Measurements from ENCODE around the gene NUFIP2. TPM values are rescaled to one million over a fixed set of nuclear protein-coding genes. Genes with fewer than 3 reads are reported as not detected.
A peak's percentile ranks its signal among the peaks of the same experiment; 100 is the strongest.

NUFIP2 gene
- total and polyA plus RNA-seq, 4 donors: 5.0 to 52.9 (median 29.8) TPM

DNA sequence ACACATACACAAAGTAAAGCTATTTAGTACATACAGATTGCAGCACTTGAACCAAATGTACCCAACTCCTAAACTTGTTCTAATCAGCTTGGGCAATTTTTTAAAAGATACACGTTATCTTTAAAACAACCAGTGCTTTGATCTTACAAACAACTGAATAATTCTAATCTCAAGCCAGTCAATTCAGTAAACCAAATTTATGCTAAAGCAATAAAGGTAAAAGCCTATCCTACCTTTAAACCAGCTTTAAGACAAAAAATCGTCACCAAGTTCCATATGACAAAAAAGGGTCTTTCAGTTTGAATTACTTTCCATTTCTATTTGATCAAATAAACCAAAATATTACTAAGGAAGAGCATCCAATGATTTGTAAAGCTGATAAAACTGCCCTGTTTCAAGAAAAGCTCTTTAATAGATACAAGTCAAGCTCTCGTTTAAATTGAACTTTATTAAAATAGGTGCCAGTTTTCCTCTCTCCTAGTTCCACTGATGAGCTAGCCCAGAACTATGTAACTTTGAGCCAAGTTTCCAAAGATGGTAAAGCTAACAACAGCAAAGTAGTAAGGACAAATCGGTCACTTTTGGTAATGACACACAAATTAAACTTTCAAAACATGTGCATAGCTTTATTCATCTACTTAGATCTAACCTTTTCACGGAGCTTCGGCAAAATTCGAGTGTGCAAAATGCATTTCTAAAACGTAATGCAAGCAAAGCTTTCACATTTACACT, 37.0 kb downstream of the NUFIP2 start:
- H3K27ac ChIP-seq (ENCODE audit: low read depth in 1 of 2, low read length in 2 of 2): no peak overlapping the region
- peaks cover 2 to 4% of the 10 kb centered on the region in 2 donors for H3K4me1 ChIP-seq (ENCODE audit: control insufficient read depth in 1 of 2, insufficient read depth in 2 of 2, low read length in 2 of 2)
- H3K36me3 ChIP-seq (ENCODE audit: control insufficient read depth in 1 of 2, insufficient read depth in 2 of 2, low read length in 1 of 2): no peaks in the 10 kb centered on the region
- intact Hi-C loops (cut with DNase I): loop anchor here in 1 of 2 donors (5.0 kb wide), 1 partner anchor 35 kb away; the partner anchor contains the start of gene NUFIP2
- H3K4me3 ChIP-seq (ENCODE audit: low read length in 2 of 2): no peak overlapping the region
- DNase-seq (no peak), ATAC-seq (ENCODE audit: low FRiP score) (no peak)
- H3K9me3 ChIP-seq (ENCODE audit: control insufficient read depth, low read length): no peaks in the 10 kb centered on the region
- no peaks in the 10 kb centered on the region for H3K27me3 ChIP-seq (ENCODE audit: control insufficient read depth in 1 of 2, insufficient read depth in 2 of 2, low read length in 1 of 2)
- WGBS, 2 donors: 9 to 10% methylated on average over 8 of the region's 8 CpGs

DNA sequence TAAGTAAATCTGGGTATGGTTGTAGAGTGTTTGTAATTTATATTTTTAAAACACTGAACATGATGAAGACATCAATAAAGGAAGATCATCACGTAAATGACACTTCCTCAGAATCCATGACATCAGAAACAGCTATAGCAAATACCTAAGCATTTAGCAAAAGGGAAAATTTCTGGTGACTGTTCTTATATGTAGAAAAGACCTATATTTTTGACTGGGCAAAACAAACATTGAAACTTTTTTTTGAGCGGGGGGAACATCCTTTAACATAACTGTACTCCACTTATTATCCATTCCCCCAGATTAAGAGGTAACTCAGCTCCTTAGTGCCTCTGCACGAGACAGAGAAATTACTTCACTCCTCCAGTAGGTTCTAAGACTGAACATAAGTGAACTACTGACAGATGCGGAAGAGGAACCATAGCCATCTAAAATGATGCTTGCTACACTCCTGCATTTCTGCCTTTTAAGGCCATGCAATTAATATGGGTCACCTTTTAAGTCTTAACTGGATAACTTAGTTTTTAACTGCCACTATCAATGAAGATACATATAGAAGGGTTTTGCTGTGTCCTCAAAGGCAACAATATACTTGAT, 37.9 kb downstream of the NUFIP2 start:
- ATAC-seq (ENCODE audit: low FRiP score): no peak
- H3K27ac ChIP-seq (ENCODE audit: low read depth in 1 of 2, low read length in 2 of 2): no peak overlapping the region
- WGBS, 2 donors: 61 to 64% methylated on average over 4 of the region's 4 CpGs

DNA sequence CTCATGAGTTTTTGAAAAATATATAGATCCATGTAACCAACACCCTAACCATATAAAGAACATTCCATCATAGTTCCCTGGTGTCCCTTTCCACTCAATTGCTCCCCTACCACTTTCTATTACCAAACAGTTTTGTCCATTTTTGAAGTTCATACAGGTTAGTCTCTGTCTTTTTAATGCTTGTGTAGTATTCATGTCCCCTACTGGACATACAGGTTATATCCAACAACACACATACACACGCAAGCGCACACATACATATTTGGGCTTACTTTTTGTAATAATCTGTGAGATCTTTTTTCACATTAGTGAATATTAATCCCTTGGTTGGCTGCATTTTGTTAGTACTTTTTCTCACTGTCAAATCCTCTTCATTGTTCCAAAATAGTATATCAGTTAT, 40.9 kb downstream of the NUFIP2 start:
- Histone ChIP-seq H3K9me3 (ENCODE audit: control insufficient read depth, low read length) (no peaks in the 10 kb centered on the region), H3K27me3 (ENCODE audit: control insufficient read depth in 1 of 2, insufficient read depth in 2 of 2, low read length in 1 of 2) (no peaks in the 10 kb centered on the region), H3K36me3 (ENCODE audit: control insufficient read depth in 1 of 2, insufficient read depth in 2 of 2, low read length in 1 of 2) (no peaks in the 10 kb centered on the region), H3K27ac (ENCODE audit: low read depth in 1 of 2, low read length in 2 of 2) (no peak overlapping the region), H3K4me1 (ENCODE audit: control insufficient read depth in 1 of 2, insufficient read depth in 2 of 2, low read length in 2 of 2) (peaks cover 2 to 4% of the 10 kb centered on the region in 2 donors), H3K4me3 (ENCODE audit: low read length in 2 of 2) (no peak overlapping the region)
- no peak for DNase-seq
- intact Hi-C loops (cut with DNase I): loop anchor here in 1 of 2 donors (5.0 kb wide), 1 partner anchor 39 kb away; the partner anchor contains the start of gene NUFIP2
- no peak for ATAC-seq (ENCODE audit: low FRiP score)
- WGBS, 2 donors: 87 to 91% methylated on average over 2 of the region's 2 CpGs

More for the DNA sequence above, 37.9 kb downstream of the NUFIP2 start:
- Histone ChIP-seq H3K27me3 (ENCODE audit: control insufficient read depth in 1 of 2, insufficient read depth in 2 of 2, low read length in 1 of 2) (no peaks in the 10 kb centered on the region), H3K9me3 (ENCODE audit: control insufficient read depth, low read length) (no peaks in the 10 kb centered on the region), H3K4me1 (ENCODE audit: control insufficient read depth in 1 of 2, insufficient read depth in 2 of 2, low read length in 2 of 2) (peaks cover 2 to 4% of the 10 kb centered on the region in 2 donors), H3K4me3 (ENCODE audit: low read length in 2 of 2) (no peak overlapping the region), H3K36me3 (ENCODE audit: control insufficient read depth in 1 of 2, insufficient read depth in 2 of 2, low read length in 1 of 2) (no peaks in the 10 kb centered on the region)
- DNase-seq: no peak
- intact Hi-C loops (cut with DNase I): loop anchor here in 1 of 2 donors (5.0 kb wide), 1 partner anchor 36 kb away; the partner anchor contains the start of gene NUFIP2

DNA sequence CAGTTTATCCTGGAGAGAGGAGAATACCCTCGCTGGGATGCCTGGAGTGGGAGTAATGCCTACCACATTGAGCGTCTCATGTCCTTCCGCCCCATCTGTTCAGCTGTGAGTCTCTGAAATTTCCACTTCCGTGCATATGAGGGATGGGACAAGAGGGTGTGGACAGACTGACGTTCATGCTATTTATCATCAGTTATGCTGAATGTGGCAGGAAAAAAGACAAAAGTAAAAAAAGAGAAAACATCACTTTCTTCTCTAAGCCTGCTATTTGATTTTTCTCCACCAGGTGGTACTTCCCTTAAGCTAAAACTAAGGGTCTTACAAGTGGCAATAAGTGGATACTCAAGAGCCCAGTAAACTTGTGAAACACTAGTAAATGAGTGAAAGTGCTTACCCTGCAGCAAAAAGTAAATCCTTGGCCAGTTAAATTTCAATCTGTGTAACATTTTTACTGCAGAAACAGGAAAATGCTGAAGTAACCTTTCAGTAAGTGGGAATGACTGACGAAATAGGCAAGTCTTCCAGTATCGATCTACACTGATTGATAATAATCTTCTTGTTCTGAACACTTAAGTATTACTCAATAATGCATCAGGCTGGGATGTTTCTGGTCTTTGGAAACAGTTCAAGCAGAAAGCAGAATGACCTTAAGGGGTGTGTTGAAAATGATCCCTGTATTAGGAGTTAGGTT, 41.7 kb downstream of the NUFIP2 start:
- ATAC-seq (ENCODE audit: low FRiP score) (no peak), DNase-seq (no peak)
- Histone ChIP-seq H3K27me3 (ENCODE audit: control insufficient read depth in 1 of 2, insufficient read depth in 2 of 2, low read length in 1 of 2) (no peaks in the 10 kb centered on the region), H3K4me3 (ENCODE audit: low read length in 2 of 2) (no peak overlapping the region), H3K27ac (ENCODE audit: low read depth in 1 of 2, low read length in 2 of 2) (peak overlapping the region; percentile 9 to 71), H3K9me3 (ENCODE audit: control insufficient read depth, low read length) (no peaks in the 10 kb centered on the region), H3K36me3 (ENCODE audit: control insufficient read depth in 1 of 2, insufficient read depth in 2 of 2, low read length in 1 of 2) (no peaks in the 10 kb centered on the region), H3K4me1 (ENCODE audit: control insufficient read depth in 1 of 2, insufficient read depth in 2 of 2, low read length in 2 of 2) (peaks cover 2 to 4% of the 10 kb centered on the region in 2 donors)
- intact Hi-C loops (cut with DNase I): loop anchor here in 1 of 2 donors (5.0 kb wide), 1 partner anchor 40 kb away; the partner anchor contains the start of gene NUFIP2
- 63 to 66% methylated on average over 7 of the region's 7 CpGs for WGBS, 2 donors

DNA sequence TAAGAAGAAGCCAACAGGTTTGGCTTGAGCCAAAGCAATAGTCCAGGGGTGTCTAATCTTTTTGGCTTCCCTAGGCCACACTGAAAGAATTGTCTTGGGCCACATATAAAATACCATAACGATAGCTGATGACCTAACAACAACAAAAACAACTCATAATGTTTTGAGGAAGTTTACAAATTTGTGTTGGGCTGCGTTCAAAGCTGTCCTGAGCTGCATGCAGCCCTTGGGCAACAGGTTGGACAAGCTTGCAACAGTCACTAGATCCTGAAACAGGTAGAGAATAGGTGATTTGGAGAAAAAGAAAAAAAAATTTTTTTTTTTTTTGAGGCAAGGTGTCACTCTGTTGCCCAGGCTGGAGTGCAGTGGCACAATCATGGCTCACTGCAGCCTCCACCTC, 42.8 kb downstream of the NUFIP2 start:
- H3K27me3 ChIP-seq (ENCODE audit: control insufficient read depth in 1 of 2, insufficient read depth in 2 of 2, low read length in 1 of 2): no peaks in the 10 kb centered on the region
- 53 to 61% methylated on average over 2 of the region's 2 CpGs for WGBS, 2 donors
- no peaks in the 10 kb centered on the region for H3K9me3 ChIP-seq (ENCODE audit: control insufficient read depth, low read length)
- H3K36me3 ChIP-seq (ENCODE audit: control insufficient read depth in 1 of 2, insufficient read depth in 2 of 2, low read length in 1 of 2): no peaks in the 10 kb centered on the region
- H3K27ac ChIP-seq (ENCODE audit: low read depth in 1 of 2, low read length in 2 of 2): no peak overlapping the region
- no peak overlapping the region for H3K4me3 ChIP-seq (ENCODE audit: low read length in 2 of 2)
- H3K4me1 ChIP-seq (ENCODE audit: control insufficient read depth in 1 of 2, insufficient read depth in 2 of 2, low read length in 2 of 2): peaks cover 2 to 4% of the 10 kb centered on the region in 2 donors
- intact Hi-C loops (cut with DNase I): loop anchor here in 1 of 2 donors (5.0 kb wide), 1 partner anchor 41 kb away; the partner anchor contains the start of gene NUFIP2
- DNase-seq (no peak), ATAC-seq (ENCODE audit: low FRiP score) (no peak)

DNA sequence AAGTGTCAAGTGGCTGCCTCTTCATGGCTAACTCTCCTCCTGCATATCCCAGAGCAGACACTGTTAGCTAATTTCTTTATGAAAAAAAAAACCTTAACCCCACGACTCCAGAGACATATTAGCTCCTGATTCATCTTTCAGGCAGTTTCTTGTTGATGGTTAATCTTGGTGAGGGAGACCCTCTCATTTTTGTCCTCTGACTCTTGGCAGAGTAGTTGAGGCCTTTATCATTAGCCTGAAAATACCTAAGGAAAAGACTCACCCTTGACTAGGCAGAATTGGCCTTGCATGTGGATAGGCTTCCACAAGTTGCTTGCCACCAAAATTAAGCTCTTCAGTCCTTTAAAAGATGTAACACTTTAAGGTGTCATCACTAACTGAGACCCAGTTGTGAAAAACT, 43.3 kb downstream of the NUFIP2 start:
- H3K4me3 ChIP-seq (ENCODE audit: low read length in 2 of 2): no peak overlapping the region
- intact Hi-C loops (cut with DNase I): loop anchor here in 1 of 2 donors (5.0 kb wide), 1 partner anchor 42 kb away; the partner anchor contains the start of gene NUFIP2
- no peaks in the 10 kb centered on the region for H3K9me3 ChIP-seq (ENCODE audit: control insufficient read depth, low read length)
- no peaks in the 10 kb centered on the region for H3K36me3 ChIP-seq (ENCODE audit: control insufficient read depth in 1 of 2, insufficient read depth in 2 of 2, low read length in 1 of 2)
- WGBS, 2 donors: 79 to 88% methylated on average over 1 of the region's 1 CpG
- DNase-seq (no peak), ATAC-seq (ENCODE audit: low FRiP score) (no peak)
- H3K4me1 ChIP-seq (ENCODE audit: control insufficient read depth in 1 of 2, insufficient read depth in 2 of 2, low read length in 2 of 2): peaks cover 2 to 4% of the 10 kb centered on the region in 2 donors
- no peaks in the 10 kb centered on the region for H3K27me3 ChIP-seq (ENCODE audit: control insufficient read depth in 1 of 2, insufficient read depth in 2 of 2, low read length in 1 of 2)
- H3K27ac ChIP-seq (ENCODE audit: low read depth in 1 of 2, low read length in 2 of 2): no peak overlapping the region

DNA sequence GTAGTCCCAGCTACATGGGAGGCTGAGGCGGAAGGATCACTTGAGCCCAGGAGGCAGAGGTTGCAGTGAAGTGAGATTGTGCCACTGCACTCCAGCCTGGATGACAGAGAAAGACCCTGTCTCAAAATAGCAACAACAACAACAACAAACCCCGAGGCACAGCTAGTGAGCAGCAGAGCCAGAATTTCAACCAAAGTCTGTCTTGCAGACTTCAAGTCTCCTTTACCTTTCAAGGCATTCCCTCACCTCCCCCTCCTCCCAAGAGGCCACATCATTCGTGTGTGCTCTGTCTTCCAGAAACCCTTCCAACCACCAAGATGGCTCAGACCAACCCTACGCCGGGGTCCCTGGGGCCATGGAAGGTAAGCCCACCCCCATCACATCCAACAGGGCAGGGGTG, 45.1 kb downstream of the NUFIP2 start:
- Histone ChIP-seq H3K27ac (ENCODE audit: low read depth in 1 of 2, low read length in 2 of 2) (no peak overlapping the region), H3K9me3 (ENCODE audit: control insufficient read depth, low read length) (no peaks in the 10 kb centered on the region), H3K4me3 (ENCODE audit: low read length in 2 of 2) (no peak overlapping the region), H3K27me3 (ENCODE audit: control insufficient read depth in 1 of 2, insufficient read depth in 2 of 2, low read length in 1 of 2) (no peaks in the 10 kb centered on the region), H3K4me1 (ENCODE audit: control insufficient read depth in 1 of 2, insufficient read depth in 2 of 2, low read length in 2 of 2) (peaks cover 0 to 4% of the 10 kb centered on the region in 2 donors), H3K36me3 (ENCODE audit: control insufficient read depth in 1 of 2, insufficient read depth in 2 of 2, low read length in 1 of 2) (no peaks in the 10 kb centered on the region)
- DNase-seq (no peak), ATAC-seq (ENCODE audit: low FRiP score) (no peak)
- intact Hi-C loops (cut with DNase I): no loop called here
- WGBS, 2 donors: 66 to 67% methylated on average over 5 of the region's 5 CpGs

DNA sequence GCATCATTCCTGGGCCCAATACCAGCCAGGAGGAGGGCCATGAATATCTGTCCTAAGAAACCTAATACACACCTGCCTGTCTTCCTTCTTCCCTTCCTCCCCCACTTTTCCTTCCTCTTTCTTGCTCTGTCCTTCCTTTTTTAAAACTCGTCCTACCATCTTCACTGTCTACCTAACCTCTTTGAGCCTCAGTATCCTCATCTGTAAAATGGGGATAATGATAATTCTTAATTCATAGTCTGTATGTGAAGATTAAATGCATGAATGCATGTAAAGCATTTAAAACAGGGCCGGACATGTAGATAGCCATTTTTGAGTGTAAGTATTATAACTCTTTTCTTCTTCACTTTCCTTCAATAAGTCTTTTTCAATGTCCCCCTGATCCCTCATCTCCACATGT, 46.7 kb downstream of the NUFIP2 start:
- no peaks in the 10 kb centered on the region for H3K27me3 ChIP-seq (ENCODE audit: control insufficient read depth in 1 of 2, insufficient read depth in 2 of 2, low read length in 1 of 2)

More for the DNA sequence above, 46.7 kb downstream of the NUFIP2 start:
- Histone ChIP-seq H3K4me1 (ENCODE audit: control insufficient read depth in 1 of 2, insufficient read depth in 2 of 2, low read length in 2 of 2) (no peaks in the 10 kb centered on the region), H3K9me3 (ENCODE audit: control insufficient read depth, low read length) (no peaks in the 10 kb centered on the region), H3K36me3 (ENCODE audit: control insufficient read depth in 1 of 2, insufficient read depth in 2 of 2, low read length in 1 of 2) (no peaks in the 10 kb centered on the region), H3K27ac (ENCODE audit: low read depth in 1 of 2, low read length in 2 of 2) (no peak overlapping the region), H3K4me3 (ENCODE audit: low read length in 2 of 2) (no peak overlapping the region)
- WGBS, 2 donors: 85 to 91% methylated on average over 2 of the region's 2 CpGs
- ATAC-seq (ENCODE audit: low FRiP score) (no peak), DNase-seq (no peak)
- intact Hi-C loops (cut with DNase I): no loop called here

Measured in aorta (tissue), 5 donors.